UCSD-AML1 (cell line): ENCODE measurements around the gene ACAA1.

Experiments used
- DNase-seq: peaks from one replicate; lab custom pipeline; 2025; ENCODE audit not compliant: unreplicated experiment; lab: John Stamatoyannopoulos, UW

Gene ACAA1

DNA sequence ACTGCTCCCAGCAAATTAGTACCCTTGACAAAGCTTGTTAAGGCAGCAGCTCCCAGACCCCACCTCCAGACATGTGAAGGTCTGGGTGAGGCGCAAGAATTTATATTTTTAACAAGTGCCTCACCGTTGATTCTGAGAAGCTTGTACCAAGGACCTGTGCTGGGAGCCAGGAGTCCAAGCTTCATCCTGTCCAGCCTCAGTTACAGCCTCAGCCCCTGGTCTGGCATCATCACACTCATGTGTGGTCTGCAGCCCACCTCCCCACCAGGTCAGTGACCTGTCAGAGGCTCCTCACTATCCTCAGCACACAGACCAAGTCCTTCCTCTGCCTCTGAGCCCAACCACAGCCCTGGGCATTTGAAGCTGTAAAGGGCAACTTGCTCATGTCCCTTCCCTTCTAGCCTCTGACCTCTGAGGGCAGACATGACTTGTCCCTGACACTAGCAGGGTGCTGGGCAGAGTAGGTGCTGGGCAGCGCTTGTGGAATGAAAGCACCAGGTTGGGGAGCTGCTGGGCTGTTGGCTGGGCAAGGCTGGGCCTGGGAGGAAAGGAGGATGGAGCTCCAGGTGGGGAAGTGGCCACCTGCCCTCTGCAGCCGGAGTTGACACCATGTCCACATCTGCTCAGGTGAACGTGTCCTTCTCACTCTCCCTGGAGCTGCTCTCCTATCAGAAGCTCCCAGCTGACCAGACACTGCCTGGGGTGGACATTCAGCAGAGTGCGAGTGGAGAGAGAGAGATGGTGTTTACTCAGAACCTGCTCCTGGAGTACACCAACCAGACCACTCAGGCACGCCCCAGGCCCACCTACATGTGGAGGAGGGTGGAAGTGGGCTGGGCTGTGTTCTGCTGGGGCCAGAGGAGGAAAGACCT lies 16.9 kb downstream of the ACAA1 start:
- DNase-seq = no peak

DNA sequence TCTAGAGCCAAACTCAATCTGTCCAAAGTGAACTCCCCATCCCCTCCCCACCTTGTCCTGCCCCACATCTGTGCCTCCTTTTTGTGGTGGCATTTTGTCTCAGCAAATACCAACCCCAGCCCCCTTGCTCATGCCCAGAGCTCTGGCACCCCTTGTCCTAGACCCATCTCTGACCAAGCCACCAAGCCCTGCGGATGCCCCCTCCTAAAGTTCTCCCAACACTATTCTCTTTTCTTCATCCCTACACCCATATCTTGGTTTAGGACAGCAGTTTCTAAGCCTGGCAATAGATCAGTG lies 17.7 kb downstream of the ACAA1 start:
- no peak for DNase-seq

DNA sequence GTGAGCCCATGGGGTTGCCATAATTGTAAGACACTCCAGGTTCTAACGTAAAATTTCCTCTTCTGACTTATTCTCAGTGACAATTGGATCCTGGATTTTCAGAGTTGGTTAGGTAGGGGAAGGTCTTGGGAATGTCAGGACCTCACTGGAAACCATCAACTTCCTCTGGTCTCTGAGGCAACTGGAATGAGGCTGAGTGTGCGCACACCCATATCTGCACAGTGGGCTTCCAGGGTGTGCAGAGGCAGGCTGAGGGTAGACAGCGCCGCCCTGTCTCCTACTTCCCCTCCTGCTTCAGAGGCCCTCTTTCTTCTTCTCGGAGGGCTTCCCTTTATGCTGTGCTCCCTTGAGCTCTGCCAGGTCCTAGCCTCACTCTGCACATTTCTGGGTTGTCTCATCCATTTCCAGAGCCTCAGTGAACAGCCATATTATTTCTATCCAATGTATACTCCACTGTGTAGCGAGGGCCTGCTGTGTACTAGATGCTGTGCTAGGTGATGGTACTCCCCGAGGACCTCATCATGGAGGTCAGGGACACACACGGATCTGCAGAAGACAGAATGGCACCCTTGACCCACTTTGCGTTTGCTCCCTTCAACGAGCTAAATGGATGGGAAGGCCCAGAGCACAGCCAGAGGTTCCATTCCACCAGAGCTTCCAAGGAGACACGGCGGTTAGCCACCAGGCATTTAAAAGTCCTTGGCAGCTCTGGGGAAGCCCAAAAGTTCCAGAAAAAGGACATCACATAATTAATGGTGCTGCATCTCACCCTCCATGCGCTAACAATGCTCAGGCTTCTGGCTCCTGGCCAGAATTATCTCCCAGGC lies 18.3 kb downstream of the ACAA1 start:
- no peak for DNase-seq

DNA sequence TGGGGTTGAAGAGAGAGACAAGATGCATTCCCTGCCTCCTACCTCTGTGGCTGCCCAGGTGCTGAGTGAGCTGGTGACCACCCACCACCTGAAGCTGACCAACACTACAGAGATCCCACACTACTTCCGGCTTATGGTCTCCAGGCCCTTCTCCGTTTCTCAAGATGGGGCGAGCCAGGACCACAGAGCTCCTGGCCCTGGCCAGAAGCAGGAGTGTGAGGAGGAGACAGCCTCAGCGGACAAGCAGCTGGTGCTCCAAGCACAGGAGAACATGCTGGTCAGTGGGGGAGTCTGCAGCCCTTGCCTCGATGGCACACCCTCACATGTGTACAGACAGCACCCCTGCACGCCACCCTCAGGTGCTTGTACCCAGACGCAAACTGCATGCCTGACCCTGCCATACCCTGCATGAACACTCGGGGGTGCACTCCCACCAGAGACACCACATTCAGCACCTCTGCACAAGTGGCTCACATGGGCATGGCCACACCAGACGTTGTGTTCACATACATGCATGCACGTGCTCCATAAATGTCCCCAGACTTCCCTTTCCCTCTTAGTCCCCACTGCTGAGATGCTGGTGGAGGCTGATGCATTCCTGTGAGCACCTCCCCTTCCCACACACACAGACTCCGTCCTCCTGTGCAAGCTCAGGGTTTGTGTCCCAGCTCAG lies 19.0 kb downstream of the ACAA1 start:
- DNase-seq = peak; percentile 69

DNA sequence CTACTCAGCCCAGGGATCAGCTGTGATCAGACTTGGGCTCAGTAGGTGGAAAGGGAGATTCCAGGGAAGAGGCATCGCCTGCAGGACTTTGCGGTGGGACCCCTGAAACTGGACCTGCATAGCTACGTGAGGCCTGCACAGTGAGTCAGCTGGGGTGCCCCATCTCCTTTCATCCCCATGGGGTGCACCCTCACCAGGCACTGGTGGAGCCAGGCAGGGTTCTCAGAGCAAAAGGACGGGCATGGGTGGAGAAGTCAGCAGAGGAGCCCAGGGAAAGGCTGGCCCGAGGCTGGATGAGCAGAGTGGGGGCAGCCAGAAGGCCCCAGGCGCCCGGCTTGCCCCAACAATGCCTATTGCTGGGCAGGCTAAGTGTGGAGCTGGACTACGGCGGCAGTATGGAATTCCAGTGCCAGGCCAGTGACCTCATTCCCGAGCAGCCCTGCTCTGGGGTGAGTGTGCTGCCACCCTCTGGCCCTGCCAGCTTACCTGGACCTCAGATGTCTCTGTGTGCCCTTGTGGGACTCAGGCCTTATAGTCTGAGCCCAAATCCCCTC lies 19.7 kb downstream of the ACAA1 start:
- DNase-seq = no peak

DNA sequence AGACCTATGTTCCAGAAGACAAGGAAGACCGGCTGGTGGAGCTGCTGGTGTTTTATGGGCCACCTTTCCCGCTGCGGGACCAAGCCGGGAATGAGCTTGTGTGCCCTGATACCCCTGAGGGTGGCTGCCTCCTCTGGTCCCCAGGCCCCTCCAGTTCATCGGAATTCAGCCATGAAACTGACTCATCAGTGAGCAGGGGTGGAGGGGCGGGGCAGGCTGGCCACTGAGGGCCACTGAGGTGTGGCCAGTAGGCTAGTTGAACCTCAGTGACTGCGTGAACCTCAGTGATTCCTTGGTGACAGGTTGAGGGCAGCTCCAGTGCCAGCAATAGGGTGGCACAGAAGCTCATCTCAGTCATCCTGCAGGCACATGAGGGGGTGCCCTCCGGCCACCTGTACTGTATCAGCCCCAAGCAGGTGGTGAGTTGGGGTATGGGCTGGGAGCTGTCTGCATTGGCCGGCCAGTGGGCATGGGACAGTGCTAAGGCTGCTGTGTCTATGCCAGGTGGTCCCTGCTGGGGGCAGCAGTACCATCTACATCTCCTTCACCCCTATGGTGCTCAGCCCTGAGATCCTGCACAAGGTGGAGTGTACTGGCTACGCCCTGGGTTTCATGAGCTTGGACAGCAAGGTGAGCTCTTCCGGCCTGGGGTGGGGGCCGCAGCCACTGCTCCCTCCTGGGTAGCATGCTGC lies 20.3 kb downstream of the ACAA1 start:
- DNase-seq = no peak

DNA sequence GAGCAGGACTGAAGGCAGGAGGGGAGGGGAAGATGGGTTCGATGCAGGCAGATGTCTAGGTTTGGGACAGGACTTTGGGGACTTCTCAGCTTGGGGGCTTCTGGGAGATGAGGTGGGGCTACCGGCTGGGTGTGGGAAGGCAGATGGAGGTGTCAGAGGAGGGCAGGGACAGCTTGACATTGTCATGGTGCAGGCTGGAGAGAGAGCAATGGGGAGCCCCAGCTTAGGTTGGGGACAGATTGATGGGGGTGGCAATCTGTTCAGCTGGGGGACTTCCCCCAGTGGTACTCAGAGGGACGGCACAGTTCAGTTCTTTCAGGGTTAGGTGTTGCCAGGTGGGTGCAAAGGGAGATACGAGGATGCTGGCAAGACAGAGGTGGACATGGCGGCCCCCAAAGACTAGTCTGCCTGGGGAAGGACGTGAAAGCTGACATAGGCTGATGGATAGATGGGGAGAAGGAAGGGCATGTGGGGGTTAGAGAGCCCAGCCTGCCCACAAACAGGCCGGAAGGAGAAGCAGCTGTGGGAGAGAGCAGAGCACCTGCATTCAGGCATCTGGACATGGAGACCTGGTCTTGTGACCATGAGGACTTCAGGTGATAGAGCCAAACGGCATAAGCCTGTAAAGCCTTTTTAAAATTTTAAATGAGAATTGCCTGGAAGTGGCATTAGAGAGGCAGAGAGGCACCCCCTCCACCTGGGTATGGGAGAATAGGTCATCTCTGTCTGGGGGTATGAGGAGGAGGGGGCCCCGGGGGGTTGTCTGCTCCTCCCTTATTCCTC lies 21.1 kb downstream of the ACAA1 start:
- DNase-seq = no peak

DNA sequence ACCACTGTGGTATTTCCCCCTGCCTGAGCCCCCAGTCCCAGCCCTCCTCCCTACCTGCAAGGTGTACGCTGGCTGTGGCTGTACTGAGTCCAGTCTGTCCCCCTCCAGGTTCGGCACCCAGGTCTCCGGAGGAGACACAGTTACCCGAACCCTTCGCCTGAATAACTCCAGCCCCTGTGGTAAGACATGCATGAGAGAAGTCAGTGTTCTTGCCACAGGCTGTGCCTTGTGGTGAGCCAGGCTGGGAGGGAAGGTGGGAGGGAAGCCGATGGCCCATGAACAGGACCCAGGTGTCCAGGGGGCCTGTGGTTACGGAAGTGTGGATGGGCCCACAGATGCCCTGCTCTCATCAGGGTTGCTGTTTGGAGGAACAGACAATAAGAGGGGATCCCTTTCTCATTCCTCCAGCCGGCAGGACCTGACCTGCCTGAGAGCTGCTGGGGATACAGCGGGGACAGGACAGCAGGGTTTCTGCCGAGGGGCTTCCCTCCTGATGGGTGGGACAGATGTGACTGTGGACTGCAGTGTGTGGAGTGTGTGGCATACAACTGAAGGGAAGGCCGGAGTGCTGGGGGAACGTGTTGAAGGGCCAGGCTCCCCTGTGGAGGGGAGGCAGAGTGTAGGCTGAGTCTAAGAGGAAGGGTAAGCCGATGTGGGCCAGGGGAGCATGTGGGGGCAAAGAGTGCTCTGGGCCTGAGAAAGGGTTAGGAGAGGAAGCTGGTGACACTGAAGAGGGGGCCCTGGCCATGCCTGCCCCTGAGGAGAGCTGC lies 21.9 kb downstream of the ACAA1 start:
- DNase-seq = no peak

DNA sequence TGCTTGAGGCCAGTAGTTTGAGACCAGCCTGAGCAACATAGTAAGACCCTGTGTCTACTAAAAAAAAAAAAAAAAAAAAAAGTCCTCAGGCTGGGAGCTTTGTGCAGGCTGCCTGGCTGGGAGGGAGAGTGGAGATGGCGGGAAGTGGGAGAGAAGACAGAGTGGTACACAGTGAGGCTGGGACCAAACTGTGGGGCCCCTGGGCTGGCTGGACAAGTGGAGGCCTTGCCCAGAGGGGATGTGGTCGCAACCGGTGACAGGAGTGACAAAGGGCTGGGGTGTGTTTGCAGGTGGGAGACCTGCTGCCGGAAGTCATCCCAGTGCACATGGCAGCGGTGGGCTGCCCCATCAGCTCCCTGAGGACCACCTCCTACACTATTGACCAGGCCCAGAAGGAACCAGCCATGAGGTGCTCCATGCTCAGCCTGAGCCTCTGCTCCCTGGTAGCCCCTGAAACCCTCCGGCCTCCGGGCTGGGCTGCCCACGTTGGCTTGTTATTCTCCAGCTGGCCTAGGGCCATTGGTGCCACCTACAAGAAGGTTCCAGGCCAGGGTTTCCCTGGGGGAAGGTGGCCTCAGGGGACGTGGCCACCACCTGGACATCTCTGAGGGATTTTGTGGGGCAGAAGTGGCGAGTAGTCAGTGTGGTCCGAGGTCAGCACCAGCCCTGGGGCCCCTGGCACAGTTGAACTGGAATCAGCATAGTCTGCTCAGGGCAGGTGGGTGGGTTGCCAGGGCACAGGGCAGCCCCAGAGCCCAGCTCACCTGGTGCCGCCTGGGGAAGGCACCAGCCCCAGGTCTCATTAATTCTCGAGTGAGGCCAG lies 22.7 kb downstream of the ACAA1 start:
- DNase-seq = no peak

DNA sequence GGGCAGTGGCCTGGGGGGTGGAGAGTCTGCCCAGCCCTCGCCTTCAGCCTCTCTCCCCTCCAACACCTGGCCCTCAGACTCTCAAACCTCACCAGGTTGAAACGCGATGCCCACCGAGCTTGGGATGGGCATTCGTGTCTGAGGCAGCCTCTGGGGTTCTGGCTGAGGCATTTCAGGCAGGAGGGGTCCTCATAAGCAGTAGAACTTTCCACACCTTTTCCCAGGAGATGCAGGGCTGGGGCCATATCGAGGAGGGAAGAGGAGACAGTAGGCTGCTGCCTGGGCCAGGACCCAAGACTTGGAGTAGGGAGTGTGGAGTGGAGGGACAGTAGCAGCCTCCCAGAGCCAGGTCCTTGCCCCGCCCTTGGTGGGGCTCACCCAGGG lies 24.6 kb downstream of the ACAA1 start:
- no peak for DNase-seq

DNA sequence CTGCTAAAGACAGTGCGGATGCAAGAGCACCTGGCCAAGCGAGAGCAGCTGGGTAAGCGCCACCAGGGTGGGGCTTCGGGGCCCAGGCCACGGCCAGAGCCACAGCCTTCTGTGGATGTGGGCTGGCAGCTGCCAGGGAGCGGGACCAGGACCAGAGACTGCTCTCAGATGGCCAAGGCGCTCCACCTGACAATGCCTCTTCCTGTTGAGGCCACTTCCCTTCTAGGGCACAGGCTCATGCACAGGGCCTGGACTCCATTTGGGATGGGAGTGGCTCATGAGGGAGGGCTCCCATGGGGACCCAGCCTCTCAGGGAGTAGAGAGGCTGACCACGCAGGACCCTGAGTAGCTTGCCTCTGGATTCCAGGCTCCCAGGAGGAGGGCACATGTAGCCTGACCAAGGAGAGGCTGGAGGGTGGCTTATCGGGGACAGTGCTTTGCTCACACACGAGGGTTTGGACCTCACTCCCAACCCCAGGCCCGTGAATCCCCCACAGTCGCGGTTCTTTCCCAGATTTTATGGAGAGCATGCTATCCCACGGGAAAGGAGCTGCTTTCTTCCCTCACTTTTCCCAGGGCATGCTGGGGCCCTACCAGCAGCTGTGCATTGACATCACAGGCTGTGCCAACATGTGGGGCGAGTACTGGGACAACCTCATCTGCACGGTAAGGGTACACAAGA lies 25.1 kb downstream of the ACAA1 start:
- peak; percentile 27 for DNase-seq

DNA sequence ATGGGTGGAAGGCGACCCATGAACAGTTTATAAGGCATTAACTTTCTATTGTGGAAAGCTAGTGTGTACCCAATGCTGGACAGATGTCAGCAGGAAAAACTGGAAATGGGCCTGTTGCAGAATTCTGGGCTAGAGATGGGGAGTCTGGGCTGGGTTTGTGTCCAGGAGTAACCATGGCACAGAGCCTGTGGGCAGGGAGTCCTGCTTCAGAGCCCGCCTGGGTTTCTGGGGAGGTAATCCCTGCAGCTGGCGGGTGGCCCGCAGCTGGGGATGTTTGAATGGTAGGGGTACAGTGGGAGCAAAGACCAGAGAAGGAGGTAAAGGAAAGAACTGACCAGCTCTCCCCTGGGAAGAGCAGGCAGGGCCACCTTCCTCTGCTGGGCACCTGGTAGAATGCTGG lies 25.7 kb downstream of the ACAA1 start:
- no peak for DNase-seq

DNA sequence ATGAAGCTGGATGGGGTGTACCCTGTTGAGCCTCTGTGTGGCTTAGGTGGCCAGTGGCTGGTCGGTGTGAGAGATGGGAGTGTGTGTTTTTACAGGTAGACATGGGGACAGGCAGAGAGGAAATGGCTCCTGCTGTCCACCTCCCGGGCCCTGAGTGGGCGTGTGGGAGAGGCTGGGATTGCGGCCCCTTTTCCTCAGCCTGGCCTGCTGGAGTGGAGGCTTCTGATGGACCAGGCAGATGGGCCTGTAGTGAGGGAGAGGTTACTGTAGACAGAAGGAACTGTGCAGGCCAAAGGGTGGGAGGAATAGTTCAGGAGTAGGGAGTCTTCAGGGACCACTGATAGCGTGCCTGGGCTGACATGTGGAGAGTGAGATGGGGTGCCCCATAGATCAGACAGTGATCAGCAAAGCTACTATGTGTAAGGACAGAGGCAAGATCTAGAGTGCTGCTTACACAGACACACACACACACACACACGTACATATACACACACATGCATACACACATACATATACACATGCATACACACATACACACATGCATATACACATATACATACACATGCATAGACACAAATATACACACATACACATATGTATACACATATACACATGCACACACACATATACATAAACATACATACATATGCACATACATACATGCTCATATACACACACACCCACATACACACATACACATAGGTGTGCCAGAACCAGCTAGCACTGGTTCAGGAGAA lies 26.4 kb downstream of the ACAA1 start:
- DNase-seq = no peak

DNA sequence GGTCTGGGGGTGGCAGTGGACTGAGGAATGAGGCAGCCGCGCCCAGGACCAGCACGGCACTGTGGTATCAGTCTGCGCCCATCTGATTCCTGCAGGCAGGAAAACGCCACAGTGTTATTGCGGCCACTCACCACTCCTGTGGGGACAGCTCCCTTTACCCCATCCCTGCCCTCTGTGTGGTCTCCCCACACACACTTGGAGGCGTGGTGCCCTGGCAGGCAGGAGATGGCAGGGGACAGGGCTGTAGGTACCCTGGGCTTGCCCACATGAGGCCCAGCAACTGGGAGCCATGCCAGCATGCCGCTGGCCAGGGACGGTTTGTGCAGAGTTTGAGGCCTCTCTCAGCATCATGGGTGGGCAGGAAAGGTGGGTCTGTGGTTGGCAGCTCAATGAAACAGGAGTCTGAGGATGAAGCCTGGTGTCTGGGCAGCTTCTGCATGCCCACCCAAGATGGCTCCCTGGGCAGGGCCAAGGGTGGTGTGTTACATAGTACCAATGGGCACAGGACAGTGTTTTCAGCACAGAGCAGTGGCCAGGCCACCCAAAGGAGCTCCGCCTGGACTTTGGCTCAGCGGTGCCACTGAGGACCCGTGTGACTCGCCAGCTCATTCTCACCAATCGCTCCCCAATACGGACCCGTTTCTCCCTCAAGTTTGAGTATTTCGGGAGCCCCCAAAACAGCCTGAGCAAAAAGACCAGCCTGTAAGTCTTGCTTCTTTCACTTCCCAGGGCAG lies 27.2 kb downstream of the ACAA1 start:
- no peak for DNase-seq

DNA sequence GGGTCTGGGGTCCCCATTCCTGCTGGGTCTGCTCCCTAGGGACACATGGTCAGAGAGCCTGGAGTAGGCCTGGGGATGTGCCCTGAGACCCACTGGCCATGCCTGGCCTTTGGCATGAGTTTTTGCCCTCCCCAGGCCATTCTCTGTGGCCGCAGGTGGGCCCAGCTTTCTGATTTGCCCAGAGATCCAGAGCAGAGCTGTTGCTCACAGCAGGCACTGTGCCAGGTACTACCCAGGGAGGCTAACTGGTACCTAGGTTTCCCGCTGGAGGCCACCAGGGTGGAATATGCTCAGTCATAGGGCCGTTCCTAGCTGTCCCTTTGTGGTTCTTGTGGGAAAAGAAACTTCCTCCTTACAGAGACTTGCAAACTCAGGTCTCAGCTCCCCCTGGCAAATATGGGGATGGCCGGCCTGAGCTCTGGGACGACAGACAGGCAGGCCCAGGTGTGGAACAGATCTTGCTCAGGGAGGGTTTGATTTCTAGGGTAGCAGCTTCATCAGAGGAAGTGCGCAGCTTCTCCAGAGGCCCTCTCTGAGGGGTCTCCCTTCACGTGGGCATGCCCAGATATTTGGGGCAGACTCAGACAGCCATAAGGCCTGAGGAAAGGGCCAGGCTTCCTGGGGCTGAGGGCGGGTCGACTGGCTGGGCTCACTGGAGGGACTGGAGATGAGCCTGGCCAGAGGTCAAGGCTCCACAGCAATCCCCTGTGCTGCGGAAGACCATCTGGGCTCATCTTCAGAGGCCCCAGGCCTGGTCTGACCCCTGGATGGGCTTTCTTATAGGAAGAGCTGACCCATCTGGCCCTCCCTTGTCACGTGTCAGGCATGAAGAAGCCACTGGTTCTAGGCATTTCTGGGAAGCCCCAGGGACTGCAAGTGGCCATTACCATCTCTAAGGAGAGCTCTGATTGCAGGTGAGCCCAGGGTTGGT lies 28.0 kb downstream of the ACAA1 start:
- DNase-seq = peak; percentile 65
